GM12873 (cell line): ENCODE results near the gene TMBIM1.

ENCODE experiments used
- CTCF ChIP-seq: IDR thresholded peaks from 2 replicates; pipeline ENCODE4 v1.5.1; 2012; ENCODE audit warnings: low read depth, mild to moderate bottlenecking, moderate library complexity, low read length, control low read depth; ENCODE audit not compliant: insufficient read depth; ENCODE audit errors: missing control alignments

Gene TMBIM1

DNA sequence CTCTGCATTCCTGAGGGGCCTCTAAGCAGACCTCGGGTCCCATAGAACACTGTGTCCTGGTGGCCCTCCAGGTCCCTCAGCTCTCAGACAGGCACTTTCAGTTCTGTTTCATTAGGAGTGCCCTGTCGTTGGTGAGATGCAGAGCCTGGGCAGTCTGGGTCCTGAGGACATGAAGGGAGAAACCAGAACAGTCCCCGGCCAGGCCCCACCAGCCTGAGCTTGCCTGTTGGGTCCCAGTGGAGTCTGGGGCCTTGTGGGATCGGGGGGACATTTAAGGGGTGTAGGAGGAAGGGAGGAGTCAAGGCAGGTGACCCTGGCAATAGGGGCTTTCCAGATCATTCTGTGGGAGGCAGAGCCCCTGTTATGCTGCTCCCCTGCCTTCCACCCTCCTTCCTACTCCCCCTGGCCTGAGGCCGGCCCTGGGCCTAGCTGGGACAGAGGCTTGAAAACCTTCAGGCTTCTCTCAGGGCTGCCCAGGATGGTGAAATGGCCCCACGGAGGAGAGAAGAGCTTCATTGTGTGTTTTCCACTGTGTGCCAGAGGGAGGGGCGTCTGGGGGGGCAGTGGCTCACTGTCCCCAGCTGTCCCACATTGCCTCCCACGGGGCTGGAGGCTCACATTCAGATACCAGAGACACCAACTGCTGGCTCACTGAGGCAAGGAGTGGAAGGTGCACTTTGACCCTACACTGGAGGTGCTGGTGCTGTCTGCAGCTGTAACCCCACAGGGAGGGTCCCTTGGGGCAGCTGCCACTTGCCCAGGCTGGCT lies 37.7 kb upstream of the TMBIM1 start:
- TF ChIP-seq CTCF = no peak

GRCh38 chr2:218329027-218329825 lies 36.9 kb upstream of the TMBIM1 start:
- TF ChIP-seq CTCF = no peak

GRCh38 chr2:218328294-218328693 lies 36.0 kb upstream of the TMBIM1 start:
- no peak for TF ChIP-seq CTCF

- TF ChIP-seq CTCF = no peak
These were observed 35.3 kb upstream of the TMBIM1 start for GRCh38 chr2:218327451-218328210.

- TF ChIP-seq CTCF = no peak
These were observed 34.0 kb upstream of the TMBIM1 start for GRCh38 chr2:218326315-218326714.

GRCh38 chr2:218325566-218326160 lies 33.4 kb upstream of the TMBIM1 start:
- no peak for TF ChIP-seq CTCF
